ENCODE measurements around the gene SP7. TPM values are rescaled to one million over a fixed set of nuclear protein-coding genes. Genes with fewer than 3 reads are reported as not detected.
"Not testable (repeated sequence)": the region's sequence is repeated elsewhere in the genome, so short reads cannot be mapped to it uniquely, and the experiment has no call there.

Gene SP7
- total and polyA plus RNA-seq, 10 of the 15 experiments (the other 5 are each of a cell fraction or from before 2014, with no cell fraction given): 0.05 to 0.11 TPM; not detected in 8

- H3K36me3 ChIP-seq (ENCODE audit: control insufficient read depth in 2 of 2, insufficient read depth in 2 of 2, low read length in 1 of 2); H3K27ac ChIP-seq (ENCODE audit: control insufficient read depth, insufficient read depth); H3K79me2 ChIP-seq (ENCODE audit: control insufficient read depth, insufficient read depth, low read length); intact Hi-C loops (cut with micrococcal nuclease; ENCODE audit: unreplicated experiment); H3K27me3 ChIP-seq (replicated peaks in 1 of 2; ENCODE audit: control insufficient read depth in 2 of 2, insufficient read depth in 2 of 2, low read length in 1 of 2); H3K9me3 ChIP-seq (replicated peaks; ENCODE audit: control insufficient read depth, insufficient read depth, low read length); H3K4me2 ChIP-seq (ENCODE audit: control insufficient read depth, insufficient read depth); in situ Hi-C loops (cut with MboI); POLR2A ChIA-PET; BruUV-seq (replicated peaks); H2AFZ ChIP-seq (ENCODE audit: control insufficient read depth, low read depth, low read length); H3K4me3 ChIP-seq; FAIRE-seq; H3K4me1 ChIP-seq (ENCODE audit: control insufficient read depth, insufficient read depth, low read length); ATAC-seq; DNase-seq (ENCODE audit: low read depth, low spot score); H3K9ac ChIP-seq (ENCODE audit: control insufficient read depth, insufficient read depth, low read length); H4K20me1 ChIP-seq (ENCODE audit: control insufficient read depth, insufficient read depth): not testable (repeated sequence)
- ChIA-PET CTCF (interaction anchor here (1.5 to 15.1 kb wide), 3 partner anchors 10 to 177 kb away, joined by 3 to 240 read pairs (median 30); partner anchors contain the start of gene AAAS), RAD21 (ENCODE audit: unreplicated experiment) (interaction anchor here (3.8 kb wide), 1 partner anchor 12 kb away, joined by 14 read pairs; no protein-coding TSS in a partner anchor), SMC1A (ENCODE audit: uncharacterized antibody, unreplicated experiment) (interaction anchor here (1.1 to 1.3 kb wide), 2 partner anchors 13 to 89 kb away, joined by 3 to 6 read pairs; no protein-coding TSS in a partner anchor)
These were observed 3.8 kb downstream of the SP7 start for GRCh38 chr12:53332339-53332738.

- DNase-seq (ENCODE audit: low read depth, low spot score) (no peak), ATAC-seq (no peak), FAIRE-seq (no peak)
- peaks cover 6% of the 10 kb centered on the region; the same call in 1 of the 2 replicates for H3K4me1 ChIP-seq (ENCODE audit: control insufficient read depth, insufficient read depth, low read length)
- H3K79me2 ChIP-seq (ENCODE audit: control insufficient read depth, insufficient read depth, low read length): no peaks in the 10 kb centered on the region
- 46% methylated on average over 5 of the region's 5 CpGs for WGBS (ENCODE audit: insufficient coverage, insufficient replicate concordance, low lambda C conversion rate, missing lambda C conversion rate)
- CTCF ChIA-PET: interaction anchor here (0.6 to 15.1 kb wide), 6 partner anchors 9 to 251 kb away, joined by 3 to 240 read pairs (median 3); partner anchors contain the start of genes AAAS and SPRYD3
- no peaks in the 10 kb centered on the region for H4K20me1 ChIP-seq (ENCODE audit: control insufficient read depth, insufficient read depth)
- POLR2A ChIA-PET: interaction anchor here (0.6 to 1.5 kb wide), 5 partner anchors 9 to 411 kb away, joined by 3 to 5 read pairs (median 4); partner anchors contain the start of gene AAAS
- in situ Hi-C loops (cut with MboI): no loop called here
- SMC1A ChIA-PET (ENCODE audit: uncharacterized antibody, unreplicated experiment): interaction anchor here (1.2 to 1.5 kb wide), 2 partner anchors 14 to 49 kb away, joined by 3 to 9 read pairs; no protein-coding TSS in a partner anchor
- H2AFZ ChIP-seq (ENCODE audit: control insufficient read depth, low read depth, low read length): no peak overlapping the region
- no peak overlapping the region for H3K4me3 ChIP-seq
- H3K36me3 ChIP-seq (ENCODE audit: control insufficient read depth in 2 of 2, insufficient read depth in 2 of 2, low read length in 1 of 2): no peaks in the 10 kb centered on the region
- no peak for TF ChIP-seq SMAD1 (IDR thresholded peaks at IDR 0.05; ENCODE audit: low read depth, partially characterized antibody)
- no peak for TF ChIP-seq ZSCAN29 (IDR thresholded peaks at IDR 0.05)
- no peak for TF ChIP-seq PAX5 (IDR thresholded peaks at IDR 0.05; ENCODE audit: borderline replicate concordance, low read depth, low read length)
- TF ChIP-seq CEBPB (IDR thresholded peaks at IDR 0.05; ENCODE audit: borderline replicate concordance in 1 of 2, low read depth in 2 of 2, low read length in 2 of 2): no peak
- no peak for TF ChIP-seq ZBTB11 (CRISPR knock-in tag; IDR thresholded peaks at IDR 0.05)
- no peak for TF ChIP-seq ASH2L (IDR thresholded peaks at IDR 0.05; ENCODE audit: borderline replicate concordance, low read depth)
- no peak for TF ChIP-seq RUNX3 (IDR thresholded peaks at IDR 0.05; ENCODE audit: low read length)
- H3K9me3 ChIP-seq (replicated peaks; ENCODE audit: control insufficient read depth, insufficient read depth, low read length): no peaks in the 10 kb centered on the region
- intact Hi-C loops (cut with micrococcal nuclease; ENCODE audit: unreplicated experiment): no loop called here
- H3K27me3 ChIP-seq (replicated peaks in 1 of 2; ENCODE audit: control insufficient read depth in 2 of 2, insufficient read depth in 2 of 2, low read length in 1 of 2): peaks cover 0 to 1% of the 10 kb centered on the region in 2 experiments; a peak in 2 of 4 replicates
- BruUV-seq (replicated peaks): no TSS peak
- no peak overlapping the region for H3K9ac ChIP-seq (ENCODE audit: control insufficient read depth, insufficient read depth, low read length)
- no peak overlapping the region for H3K4me2 ChIP-seq (ENCODE audit: control insufficient read depth, insufficient read depth)
- no peak overlapping the region for H3K27ac ChIP-seq (ENCODE audit: control insufficient read depth, insufficient read depth)
- RAD21 ChIA-PET (ENCODE audit: unreplicated experiment): interaction anchor here (3.8 kb wide), 1 partner anchor 14 kb away, joined by 14 read pairs; no protein-coding TSS in a partner anchor
These were observed 5.5 kb downstream of the SP7 start for GRCh38 chr12:53330671-53331070.
